MG63 (cell line): ENCODE measurements around the gene DNM3. TPM values are rescaled to one million over a fixed set of nuclear protein-coding genes. Genes with fewer than 3 reads are reported as not detected.
A peak's percentile ranks its signal among the peaks of the same experiment; 100 is the strongest.

ENCODE experiments used
- DNase-seq: peaks from one replicate; pipeline ENCODE4 v3.0.0-alpha.2; 2020
- H3K27me3 ChIP-seq: fragments of 250-450 bp; sonication (Bioruptor Pico); 2 replicates; pipeline ENCODE4 v1.5.1; 2020; ENCODE audit warnings: mild to moderate bottlenecking, moderate library complexity
- H3K36me3 ChIP-seq: fragments of 250-450 bp; sonication (Bioruptor Pico); 2 replicates; pipeline ENCODE4 v1.5.1; 2020; ENCODE audit warnings: mild to moderate bottlenecking, moderate library complexity
- H3K4me3 ChIP-seq: fragments of 250-450 bp; sonication (Bioruptor Pico); 2 replicates; pipeline ENCODE4 v1.5.1; 2020; ENCODE audit warnings: mild to moderate bottlenecking, moderate library complexity
- H3K9me3 ChIP-seq: fragments of 250-450 bp; sonication (Bioruptor Pico); 2 replicates; pipeline ENCODE4 v1.5.1; 2020; ENCODE audit warnings: mild to moderate bottlenecking, moderate library complexity
- total RNA-seq: library from RNA; depleted of rRNA; stranded (reverse); fragments of >200 nt; shearing (Covaris generic); gene quantifications from 2 replicates; pipeline ENCODE4 v1.2.3, GENCODE V29; 2014; ENCODE audit warnings: low replicate concordance

DNM3 gene
- total RNA-seq, 1 experiment from 2014 or later, result not detected

GRCh38 chr1:171809834-171810233 lies 31.5 kb upstream of the DNM3 start:
- H3K27me3 ChIP-seq, result no peaks in the 10 kb centered on the region
- no peak overlapping the region for H3K4me3 ChIP-seq
- no peaks in the 10 kb centered on the region for H3K36me3 ChIP-seq
- H3K9me3 ChIP-seq, result no peaks in the 10 kb centered on the region
- no peak for DNase-seq

GRCh38 chr1:171811672-171812071 lies 29.6 kb upstream of the DNM3 start:
- Histone ChIP-seq H3K4me3 (no peak overlapping the region), H3K27me3 (no peaks in the 10 kb centered on the region), H3K36me3 (no peaks in the 10 kb centered on the region), H3K9me3 (no peaks in the 10 kb centered on the region)
- no peak for DNase-seq

DNA sequence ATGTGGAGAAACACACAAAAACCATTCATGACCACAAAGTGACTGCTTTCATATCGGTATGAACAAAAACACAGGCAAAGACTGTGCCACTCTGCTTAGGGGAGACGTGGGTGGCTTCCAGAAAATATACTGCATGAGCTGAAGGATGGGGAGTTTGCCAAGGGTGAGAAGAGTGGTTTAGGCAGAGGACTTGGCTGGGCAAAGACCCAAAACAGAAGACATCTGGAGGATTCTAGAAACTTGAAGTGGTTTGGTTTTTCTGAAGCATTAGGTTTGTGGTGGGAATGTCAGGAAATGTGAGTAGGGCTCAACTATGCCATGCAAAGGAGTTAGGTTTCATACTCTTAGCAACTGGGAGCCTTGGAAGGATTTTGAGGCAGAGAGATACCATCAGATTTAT lies 26.6 kb upstream of the DNM3 start:
- Histone ChIP-seq H3K36me3 (no peaks in the 10 kb centered on the region), H3K9me3 (no peaks in the 10 kb centered on the region), H3K4me3 (no peak overlapping the region), H3K27me3 (no peaks in the 10 kb centered on the region)
- DNase-seq, result peak; percentile 38

- Histone ChIP-seq H3K4me3 (no peak overlapping the region), H3K36me3 (no peaks in the 10 kb centered on the region), H3K27me3 (no peaks in the 10 kb centered on the region), H3K9me3 (no peaks in the 10 kb centered on the region)
- no peak for DNase-seq
These were observed 24.9 kb upstream of the DNM3 start for GRCh38 chr1:171816300-171816901.

DNA sequence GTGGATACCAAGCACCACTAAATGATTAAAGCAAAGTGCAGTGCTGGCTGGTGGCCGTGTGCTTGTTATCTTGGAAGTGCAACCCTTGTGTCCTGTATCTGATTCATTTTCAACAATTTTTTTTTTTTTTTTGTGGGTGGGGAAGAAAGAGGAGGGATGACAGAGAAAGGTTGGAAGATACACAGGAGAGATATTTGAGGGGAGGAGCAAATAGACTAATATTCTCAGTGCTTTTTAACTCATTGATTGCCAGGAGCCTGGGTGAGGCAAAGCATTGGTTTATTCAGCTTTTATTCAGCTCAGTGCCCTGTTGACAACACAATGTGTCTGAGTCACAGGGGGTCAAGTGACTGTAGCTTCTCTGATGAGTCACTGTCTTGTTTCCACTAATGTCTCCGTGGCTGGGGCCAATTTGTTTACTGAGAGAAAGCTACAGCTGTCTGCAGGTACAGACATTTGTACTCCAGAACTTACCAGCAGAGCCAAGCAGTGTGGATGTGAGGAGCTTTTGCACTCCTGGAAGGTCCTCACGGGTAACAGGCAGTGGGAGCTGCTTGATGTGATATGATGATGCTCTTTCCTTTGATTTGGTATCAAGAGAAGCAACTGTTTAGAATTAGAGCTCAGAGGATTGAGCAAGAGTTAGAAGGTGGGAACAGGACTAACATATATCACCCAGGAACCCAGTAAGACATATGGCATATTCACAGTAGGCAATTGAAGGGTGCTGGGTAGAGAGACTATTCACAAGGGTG lies 23.6 kb upstream of the DNM3 start:
- DNase-seq, result peak; percentile 65
- H3K9me3 ChIP-seq, result no peaks in the 10 kb centered on the region
- no peak overlapping the region for H3K4me3 ChIP-seq
- no peaks in the 10 kb centered on the region for H3K36me3 ChIP-seq
- H3K27me3 ChIP-seq, result no peaks in the 10 kb centered on the region

DNA sequence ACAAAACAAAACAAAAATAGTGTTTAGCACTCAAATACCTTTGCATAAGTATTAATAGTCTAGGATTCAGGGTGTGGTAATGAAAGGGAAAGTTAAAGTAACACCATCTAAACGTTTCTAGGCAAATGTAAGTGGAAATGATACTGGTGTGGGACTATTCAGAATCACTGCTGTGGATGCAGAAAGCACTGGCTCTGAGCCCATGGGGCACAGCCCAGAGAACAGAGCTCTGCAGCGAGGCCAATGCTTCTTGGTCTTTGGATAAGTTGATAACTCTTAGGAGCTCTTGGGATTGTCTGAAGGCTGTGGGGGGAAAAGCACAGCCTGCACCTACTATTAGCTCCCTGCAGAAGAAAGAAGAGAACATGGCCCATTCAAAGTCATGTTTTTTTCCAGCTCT lies 21.4 kb upstream of the DNM3 start:
- Histone ChIP-seq H3K36me3 (no peaks in the 10 kb centered on the region), H3K4me3 (no peak overlapping the region), H3K9me3 (no peaks in the 10 kb centered on the region), H3K27me3 (no peaks in the 10 kb centered on the region)
- no peak for DNase-seq

DNA sequence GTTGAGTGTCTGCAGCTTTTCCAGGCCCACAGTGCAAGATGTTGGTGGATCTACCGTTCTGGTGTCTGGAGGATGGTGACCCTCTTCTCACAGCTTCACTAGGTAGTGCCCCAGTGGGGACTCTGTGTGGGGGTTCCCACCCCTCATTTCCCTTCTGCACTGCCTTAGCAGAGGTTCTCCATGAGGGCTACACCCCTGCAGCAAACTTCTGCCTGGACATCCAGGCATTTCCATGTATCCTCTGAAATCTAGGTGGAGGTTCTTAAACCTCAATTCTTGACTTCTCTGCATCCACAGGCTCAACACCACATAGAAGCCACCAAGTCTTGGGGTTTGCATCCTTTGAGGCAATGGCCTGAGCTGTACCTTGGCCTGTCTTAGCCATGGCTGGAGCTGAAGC lies 14.3 kb upstream of the DNM3 start:
- no peaks in the 10 kb centered on the region for H3K27me3 ChIP-seq
- no peak overlapping the region for H3K4me3 ChIP-seq
- H3K9me3 ChIP-seq, result peaks cover 5% of the 10 kb centered on the region; the same call in 1 of the 2 replicates
- H3K36me3 ChIP-seq, result no peaks in the 10 kb centered on the region
- no peak for DNase-seq

DNA sequence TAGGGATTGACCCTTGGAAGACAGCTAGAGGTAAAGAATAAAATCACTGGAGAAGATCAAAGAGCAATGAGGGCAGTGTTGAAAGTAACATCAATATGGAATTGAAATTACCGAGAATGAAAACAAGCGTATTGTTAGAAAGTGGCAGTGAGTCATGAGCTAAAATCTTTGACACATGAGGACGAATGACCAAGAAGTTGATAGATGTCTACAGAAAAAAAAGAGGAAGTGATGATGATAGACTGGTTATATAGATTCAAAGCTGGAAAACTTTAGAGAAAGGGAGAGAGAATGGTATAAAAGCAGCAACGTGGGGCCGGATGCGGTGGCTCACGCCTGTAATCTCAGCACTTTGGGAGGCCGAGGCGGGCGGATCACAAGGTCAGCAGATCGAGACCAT lies 12.5 kb upstream of the DNM3 start:
- Histone ChIP-seq H3K27me3 (no peaks in the 10 kb centered on the region), H3K9me3 (peaks cover 5% of the 10 kb centered on the region; the same call in 1 of the 2 replicates), H3K4me3 (no peak overlapping the region), H3K36me3 (no peaks in the 10 kb centered on the region)
- no peak for DNase-seq

DNA sequence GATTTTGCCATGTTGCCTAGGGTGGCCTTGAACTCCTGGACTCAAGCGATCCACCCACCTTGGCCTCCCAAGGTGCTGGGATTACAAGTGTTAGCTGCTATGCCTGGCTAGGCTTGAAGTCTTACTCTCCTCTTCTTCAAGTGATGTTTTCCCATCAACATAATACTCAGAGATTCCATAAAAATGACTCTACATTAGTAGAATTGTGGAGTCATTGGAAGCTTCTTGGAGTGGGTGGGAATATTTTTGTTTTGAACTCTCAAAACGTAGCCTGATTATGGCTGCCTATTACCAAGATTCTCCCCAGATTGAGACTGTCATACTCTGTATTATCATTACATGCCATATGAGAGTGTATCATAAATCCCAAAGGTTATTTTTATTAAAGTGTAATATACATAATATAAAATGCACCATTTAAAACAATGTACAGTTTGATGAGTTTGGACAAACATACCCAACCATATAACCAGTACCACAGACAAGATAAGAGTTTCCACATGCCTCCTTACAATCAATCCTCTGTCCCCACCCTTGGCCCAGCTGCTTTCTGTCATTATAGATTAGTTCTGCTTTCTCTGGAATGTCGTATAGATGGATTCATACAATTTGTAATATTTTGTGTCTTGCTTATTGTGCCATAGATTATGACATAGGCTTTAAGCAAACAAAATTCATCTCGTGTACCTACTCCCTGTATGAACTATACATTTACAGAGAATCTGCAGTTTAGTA lies 8.0 kb upstream of the DNM3 start:
- DNase-seq, result no peak
- Histone ChIP-seq H3K27me3 (no peaks in the 10 kb centered on the region), H3K4me3 (no peak overlapping the region), H3K9me3 (no peaks in the 10 kb centered on the region), H3K36me3 (no peaks in the 10 kb centered on the region)

GRCh38 chr1:171834821-171835220 lies 6.5 kb upstream of the DNM3 start:
- DNase-seq, result no peak
- Histone ChIP-seq H3K27me3 (no peaks in the 10 kb centered on the region), H3K36me3 (no peaks in the 10 kb centered on the region), H3K9me3 (no peaks in the 10 kb centered on the region), H3K4me3 (no peak overlapping the region)

DNA sequence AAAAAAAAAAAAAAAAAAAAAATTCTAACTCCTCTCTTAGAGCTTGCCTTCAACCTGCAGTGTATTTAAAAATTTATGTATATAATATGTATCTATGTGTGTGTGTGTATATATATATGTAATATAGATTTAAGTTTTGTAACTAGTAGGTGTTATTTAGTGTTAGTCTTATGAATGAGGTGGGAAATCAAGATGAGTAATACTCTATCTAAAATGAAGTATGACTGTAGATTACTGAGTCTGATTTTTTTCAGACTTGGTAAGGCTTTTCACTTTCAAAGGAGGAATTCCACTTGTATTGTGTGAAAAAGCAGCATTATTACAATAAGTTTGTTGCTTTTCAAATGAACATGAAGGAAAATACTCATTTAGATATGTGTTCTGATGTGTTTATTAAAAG lies 5.4 kb upstream of the DNM3 start:
- DNase-seq, result no peak
- no peaks in the 10 kb centered on the region for H3K27me3 ChIP-seq
- no peaks in the 10 kb centered on the region for H3K36me3 ChIP-seq
- 0 out of 2 replicates have a peak, but pooled peaks cover under 1% of the 10 kb centered on the region for H3K9me3 ChIP-seq
- H3K4me3 ChIP-seq, result no peak overlapping the region

DNA sequence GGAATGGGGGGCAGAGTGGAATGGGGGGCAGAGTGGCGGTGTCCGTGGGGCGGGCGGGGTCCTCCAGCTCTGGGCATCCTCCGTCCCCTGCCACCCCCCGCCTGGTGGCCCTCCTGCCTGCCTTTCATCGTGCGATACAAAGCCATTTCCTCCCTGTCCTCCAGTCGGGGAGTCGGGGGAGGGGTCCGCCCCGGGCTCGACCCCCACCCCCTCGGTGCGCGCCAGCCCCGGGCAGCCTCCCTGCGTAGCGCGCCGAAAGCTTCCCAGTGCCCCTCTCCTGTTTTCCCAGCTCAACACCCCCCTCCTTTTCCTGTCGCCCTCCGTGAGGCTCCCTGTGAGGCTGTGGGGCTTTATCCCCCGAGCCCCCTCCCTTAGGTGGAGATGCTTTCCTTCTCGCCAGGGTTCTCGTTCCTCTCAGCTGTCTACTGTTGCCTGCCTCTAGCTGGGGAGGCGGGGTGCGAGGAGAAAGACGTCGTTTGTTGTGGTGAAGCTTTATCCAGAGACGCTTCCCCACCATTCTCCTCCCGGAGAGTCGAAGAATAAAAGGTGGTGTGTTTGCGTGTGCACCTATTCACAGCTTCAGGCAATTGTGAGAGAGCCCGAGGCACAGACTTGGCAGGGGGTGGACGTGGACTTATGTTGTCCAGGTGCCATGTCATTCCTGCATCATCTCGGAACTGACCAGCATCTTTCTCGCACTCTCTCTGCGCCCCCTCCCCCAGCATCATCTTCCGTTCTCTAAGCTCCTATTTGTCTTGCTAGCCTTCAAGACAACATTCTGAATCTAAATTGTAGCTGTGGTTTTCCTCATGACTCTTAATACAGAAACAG lies 848 bp downstream of the DNM3 start:
- DNase-seq, result no peak
- Histone ChIP-seq H3K4me3 (peak overlapping the region; percentile 54), H3K36me3 (no peaks in the 10 kb centered on the region), H3K27me3 (peaks cover 18% of the 10 kb centered on the region), H3K9me3 (0 out of 2 replicates have a peak, but pooled peaks cover 3% of the 10 kb centered on the region)

DNA sequence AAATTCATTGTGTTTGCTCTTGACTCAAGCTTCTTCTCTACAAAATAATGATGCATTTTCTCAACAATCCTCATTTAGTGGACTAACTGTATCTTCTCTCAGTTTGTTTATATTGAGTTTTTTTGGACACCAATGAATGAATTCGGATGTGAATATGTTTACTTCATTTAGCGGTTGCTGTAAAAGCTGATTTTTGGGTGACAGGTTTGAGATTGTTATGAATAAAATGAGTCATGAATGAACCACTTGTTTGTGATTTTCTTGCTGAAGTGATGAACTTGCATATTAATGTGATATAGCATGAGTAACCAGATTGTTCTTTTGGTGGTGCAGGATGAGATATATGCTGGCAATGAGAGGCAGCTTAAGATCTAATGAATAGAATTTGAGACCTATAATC lies 3.1 kb downstream of the DNM3 start:
- no peak overlapping the region for H3K4me3 ChIP-seq
- H3K36me3 ChIP-seq, result no peaks in the 10 kb centered on the region
- 0 out of 2 replicates have a peak, but pooled peaks cover 3% of the 10 kb centered on the region for H3K9me3 ChIP-seq
- no peak for DNase-seq
- peaks cover 18% of the 10 kb centered on the region for H3K27me3 ChIP-seq

DNA sequence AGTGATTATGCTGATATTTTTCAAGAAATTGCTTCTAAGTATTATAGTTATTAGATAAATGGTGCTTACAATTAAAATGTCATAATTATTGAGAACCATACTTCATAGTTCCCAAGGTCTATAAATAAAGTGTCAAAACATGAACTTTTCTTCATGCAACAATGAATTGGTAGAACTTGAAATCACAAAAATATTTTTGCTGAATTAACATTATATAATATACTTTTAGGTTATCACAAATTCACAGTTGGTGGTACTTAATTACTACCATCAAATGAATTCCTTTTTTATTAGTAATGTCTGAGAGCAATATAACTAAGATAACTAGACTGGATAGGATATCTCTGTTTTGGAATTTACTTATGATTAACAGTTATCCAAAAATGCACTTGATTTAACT lies 4.7 kb downstream of the DNM3 start:
- H3K4me3 ChIP-seq, result no peak overlapping the region
- no peaks in the 10 kb centered on the region for H3K36me3 ChIP-seq
- DNase-seq, result no peak
- peaks cover 21% of the 10 kb centered on the region for H3K27me3 ChIP-seq
- 0 out of 2 replicates have a peak, but pooled peaks cover 1% of the 10 kb centered on the region for H3K9me3 ChIP-seq

DNA sequence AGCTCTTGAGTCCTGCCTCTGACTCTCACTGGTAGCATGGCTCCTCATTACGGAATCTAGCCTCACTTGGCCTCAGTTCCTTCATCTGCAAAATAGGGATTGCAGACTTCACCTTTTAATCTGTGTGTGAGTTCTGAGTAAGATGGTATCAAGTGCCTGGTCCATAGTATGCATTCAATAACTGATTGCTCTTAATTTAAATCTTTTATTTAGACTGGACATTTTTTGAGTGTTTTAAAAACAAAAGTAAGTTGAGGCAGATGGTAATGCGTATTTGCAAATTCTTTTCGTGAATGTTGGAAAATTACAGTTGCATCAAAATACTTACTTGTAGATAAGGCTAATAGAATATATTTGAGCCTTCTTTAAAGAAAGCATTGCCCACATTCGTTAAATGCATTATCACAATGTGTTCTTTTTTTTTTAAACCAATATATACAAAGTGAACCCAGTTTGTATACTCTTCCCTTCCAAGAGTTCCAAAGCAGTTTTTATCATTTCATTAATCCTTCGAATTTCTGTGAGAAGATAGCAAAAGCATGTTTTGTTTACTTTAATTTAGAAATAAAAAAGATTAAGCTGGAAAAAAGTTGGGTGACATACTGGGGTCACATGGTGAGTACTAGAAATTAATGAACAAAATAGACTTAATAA lies 8.1 kb downstream of the DNM3 start:
- H3K36me3 ChIP-seq, result no peaks in the 10 kb centered on the region
- no peak for DNase-seq

DNA sequence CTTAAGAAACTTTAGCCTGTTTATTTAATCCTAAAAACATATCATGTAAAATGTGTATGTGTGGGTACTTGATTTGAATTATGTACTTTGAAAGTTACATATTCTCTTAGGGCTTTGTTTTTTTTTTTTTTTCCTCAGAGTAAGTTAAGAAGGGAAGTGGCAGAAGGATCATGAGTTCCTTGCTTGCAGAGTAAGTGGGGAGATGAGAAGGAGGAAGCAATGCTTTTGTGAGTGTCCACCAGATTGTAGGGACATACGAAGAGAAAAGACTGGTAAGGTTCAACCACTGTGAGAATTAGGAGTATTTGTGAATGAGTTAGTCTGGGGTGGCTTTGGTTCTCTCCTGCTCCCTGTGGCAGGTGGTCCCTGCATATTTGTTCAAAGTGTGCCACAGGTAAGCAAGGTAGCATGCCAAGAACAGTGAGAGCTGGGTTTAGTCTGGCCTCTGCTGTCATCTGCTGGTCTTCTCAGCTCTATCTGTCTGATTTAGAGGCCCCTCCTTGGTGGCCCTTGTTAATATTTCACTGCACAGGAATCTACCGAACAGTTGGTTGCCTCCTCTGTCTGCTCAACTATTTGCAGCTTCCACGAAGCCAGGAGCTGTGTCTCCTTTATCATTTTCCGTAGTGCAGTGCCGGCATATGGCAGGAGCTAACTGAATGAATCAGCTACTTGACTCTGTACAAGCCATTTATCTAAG lies 9.5 kb downstream of the DNM3 start:
- DNase-seq, result no peak
- Histone ChIP-seq H3K4me3 (no peak overlapping the region), H3K27me3 (peaks cover 9% of the 10 kb centered on the region), H3K36me3 (no peaks in the 10 kb centered on the region), H3K9me3 (no peaks in the 10 kb centered on the region)

More for the DNA sequence above, 8.1 kb downstream of the DNM3 start:
- Histone ChIP-seq H3K27me3 (peaks cover 10% of the 10 kb centered on the region), H3K4me3 (no peak overlapping the region), H3K9me3 (no peaks in the 10 kb centered on the region)
